HepG2 (cell line): Measurements from ENCODE around the gene TMTC2.

Experiments
- ARNT ChIP-seq: fragments of 450-650 bp; IDR thresholded peaks from 2 replicates; pipeline ENCODE4 v1.6.1; 2017
- CTCF ChIP-seq: sonication (generic); formaldehyde crosslinking; IDR thresholded peaks from 2 replicates; pipeline ENCODE4 v1.5.0; 2020; ENCODE audit warnings: mild to moderate bottlenecking, missing genetic modification reagents, moderate library complexity
- HMG20B ChIP-seq: conservative IDR thresholded peaks from 2 replicates; pipeline ENCODE4 v1.6.1; 2016; ENCODE audit warnings: missing genetic modification reagents, missing compliant biosample characterization
- POLR2A ChIP-seq, 2 experiments: IDR thresholded peaks; 2 replicates each; pipeline ENCODE4 v1.6.1; 2011; ENCODE audit warnings: low read depth in 2 of 2, low read length in 2 of 2, mild to moderate bottlenecking in 1 of 2, moderate library complexity in 1 of 2; ENCODE audit not compliant: insufficient read depth in 1 of 2
- ZBTB33 ChIP-seq: sonication (generic); formaldehyde crosslinking; IDR thresholded peaks from 2 replicates; pipeline ENCODE4 v1.4.0; 2020; ENCODE audit warnings: missing genetic modification reagents
- TF ChIP-seq, protein P1 (sequence below): sonication (generic); formaldehyde crosslinking; IDR thresholded peaks from 2 replicates; pipeline ENCODE4 v1.9.0; 2022; ENCODE audit warnings: low read depth, missing genetic modification reagents

DNA sequence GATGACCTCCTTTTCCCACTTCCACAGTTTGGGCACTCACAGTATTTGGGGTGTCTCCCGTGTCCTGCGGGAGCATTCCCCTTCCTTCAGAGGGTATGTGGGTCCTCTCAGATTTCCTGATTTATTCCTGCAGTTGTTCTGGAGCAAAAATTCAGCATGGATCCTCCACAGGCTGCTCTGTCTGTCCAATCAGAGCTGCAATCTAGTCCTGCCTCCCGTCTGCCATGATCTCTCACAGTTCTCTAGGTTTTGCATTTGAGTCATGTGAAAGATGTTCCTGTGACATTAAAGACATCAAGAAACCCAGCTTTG, 435.9 kb downstream of the TMTC2 start:
- no peak for TF ChIP-seq CTCF (CRISPR knock-in tag)
- no peak for TF ChIP-seq HMG20B
- no peak for TF ChIP-seq ARNT
- TF ChIP-seq, protein P1, sequence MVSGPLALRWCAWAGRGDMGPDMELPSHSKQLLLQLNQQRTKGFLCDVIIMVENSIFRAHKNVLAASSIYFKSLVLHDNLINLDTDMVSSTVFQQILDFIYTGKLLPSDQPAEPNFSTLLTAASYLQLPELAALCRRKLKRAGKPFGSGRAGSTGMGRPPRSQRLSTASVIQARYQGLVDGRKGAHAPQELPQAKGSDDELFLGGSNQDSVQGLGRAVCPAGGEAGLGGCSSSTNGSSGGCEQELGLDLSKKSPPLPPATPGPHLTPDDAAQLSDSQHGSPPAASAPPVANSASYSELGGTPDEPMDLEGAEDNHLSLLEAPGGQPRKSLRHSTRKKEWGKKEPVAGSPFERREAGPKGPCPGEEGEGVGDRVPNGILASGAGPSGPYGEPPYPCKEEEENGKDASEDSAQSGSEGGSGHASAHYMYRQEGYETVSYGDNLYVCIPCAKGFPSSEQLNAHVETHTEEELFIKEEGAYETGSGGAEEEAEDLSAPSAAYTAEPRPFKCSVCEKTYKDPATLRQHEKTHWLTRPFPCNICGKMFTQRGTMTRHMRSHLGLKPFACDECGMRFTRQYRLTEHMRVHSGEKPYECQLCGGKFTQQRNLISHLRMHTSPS (CRISPR knock-in tag): no peak
- TF ChIP-seq POLR2A (IDR thresholded peaks at IDR 0.05; ENCODE audit: insufficient read depth in 1 of 2, low read depth in 2 of 2, low read length in 2 of 2): no peak
- TF ChIP-seq ZBTB33 (CRISPR knock-in tag): no peak
